Measurements from ENCODE around the gene CACNA1C. TPM values are rescaled to one million over a fixed set of nuclear protein-coding genes. Genes with fewer than 3 reads are reported as not detected.

The CACNA1C gene
- total RNA-seq, 1 donor from 2014 or later, result 15.6 TPM

GRCh38 chr12:2225696-2226095 lies 172.9 kb downstream of the CACNA1C start:
- H3K9me3 ChIP-seq, result no peaks in the 10 kb centered on the region
- no peaks in the 10 kb centered on the region for H3K27me3 ChIP-seq
- no peak for TF ChIP-seq CTCF (IDR thresholded peaks at IDR 0.05)
- no peaks in the 10 kb centered on the region for H3K4me1 ChIP-seq
- no peak for ATAC-seq
- DNase-seq, result no peak
- H3K4me3 ChIP-seq, result no peak overlapping the region
- no peak overlapping the region for H3K27ac ChIP-seq
- no peaks in the 10 kb centered on the region for H3K36me3 ChIP-seq
- intact Hi-C loops (cut with DNase I), result no loop called here

GRCh38 chr12:2226641-2227040 lies 173.9 kb downstream of the CACNA1C start:
- Histone ChIP-seq H3K27ac (no peak overlapping the region), H3K9me3 (no peaks in the 10 kb centered on the region), H3K36me3 (no peaks in the 10 kb centered on the region), H3K4me1 (no peaks in the 10 kb centered on the region), H3K4me3 (no peak overlapping the region), H3K27me3 (peaks cover 4% of the 10 kb centered on the region)
- intact Hi-C loops (cut with DNase I), result no loop called here
- TF ChIP-seq CTCF (IDR thresholded peaks at IDR 0.05), result no peak
- DNase-seq (no peak), ATAC-seq (no peak)

GRCh38 chr12:2227360-2227759 lies 174.6 kb downstream of the CACNA1C start:
- no peak for TF ChIP-seq CTCF (IDR thresholded peaks at IDR 0.05)
- no peak for ATAC-seq
- Histone ChIP-seq H3K27me3 (peaks cover 4% of the 10 kb centered on the region), H3K4me3 (no peak overlapping the region), H3K4me1 (no peaks in the 10 kb centered on the region), H3K9me3 (no peaks in the 10 kb centered on the region), H3K27ac (no peak overlapping the region), H3K36me3 (no peaks in the 10 kb centered on the region)
- intact Hi-C loops (cut with DNase I), result no loop called here
- DNase-seq, result no peak

GRCh38 chr12:2228535-2228934 lies 175.7 kb downstream of the CACNA1C start:
- DNase-seq, result no peak
- no peak for TF ChIP-seq CTCF (IDR thresholded peaks at IDR 0.05)
- no peak overlapping the region for H3K4me3 ChIP-seq
- H3K27ac ChIP-seq, result no peak overlapping the region
- intact Hi-C loops (cut with DNase I), result no loop called here
- H3K36me3 ChIP-seq, result no peaks in the 10 kb centered on the region
- no peaks in the 10 kb centered on the region for H3K9me3 ChIP-seq
- H3K4me1 ChIP-seq, result no peaks in the 10 kb centered on the region
- no peak for ATAC-seq
- H3K27me3 ChIP-seq, result peaks cover 4% of the 10 kb centered on the region

- peaks cover 4% of the 10 kb centered on the region for H3K27me3 ChIP-seq
- H3K4me1 ChIP-seq, result no peaks in the 10 kb centered on the region
- peak; percentile 18 for ATAC-seq
- no peaks in the 10 kb centered on the region for H3K36me3 ChIP-seq
- no peak overlapping the region for H3K4me3 ChIP-seq
- intact Hi-C loops (cut with DNase I), result no loop called here
- no peak for TF ChIP-seq CTCF (IDR thresholded peaks at IDR 0.05)
- DNase-seq, result no peak
- H3K9me3 ChIP-seq, result no peaks in the 10 kb centered on the region
- no peak overlapping the region for H3K27ac ChIP-seq
Measured at GRCh38 chr12:2229661-2230539, 177.1 kb downstream of the CACNA1C start.

All from upper lobe of right lung (tissue), 1 donor.